ENCODE measurements around the gene PLXNA4. TPM values are rescaled to one million over a fixed set of nuclear protein-coding genes. Genes with fewer than 3 reads are reported as not detected.

The PLXNA4 gene
- total and polyA plus RNA-seq, 3 donors from 2014 or later = 3.4 to 5.5 (median 3.8) TPM

DNA sequence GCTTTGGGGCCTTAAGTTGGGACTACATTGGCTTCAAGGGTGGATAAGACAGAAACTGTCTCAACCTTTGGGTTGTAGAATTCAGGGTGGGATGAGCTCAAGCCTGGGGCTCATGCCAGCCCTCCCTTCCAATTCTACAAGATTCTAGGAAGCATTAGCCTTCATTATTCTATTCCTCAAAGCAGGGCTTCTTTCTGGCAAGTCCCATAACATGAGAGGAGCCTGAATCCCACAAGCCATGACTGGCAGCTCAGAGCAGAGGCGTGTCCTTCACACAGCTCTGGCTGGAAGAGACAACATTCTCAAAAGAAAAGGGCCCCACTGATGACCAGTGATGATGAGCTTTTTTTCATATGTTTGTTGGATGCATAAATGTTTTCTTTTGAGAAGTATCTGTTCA lies 187.6 kb downstream of the PLXNA4 start:
- Histone ChIP-seq H3K4me1 (peaks cover 3% of the 10 kb centered on the region), H3K4me3 (no peak overlapping the region), H3K36me3 (ENCODE audit: low read depth, missing control alignments) (no peaks in the 10 kb centered on the region), H3K9me3 (no peaks in the 10 kb centered on the region), H3K27ac (no peak overlapping the region), H3K27me3 (no peaks in the 10 kb centered on the region)
- TF ChIP-seq CTCF (IDR thresholded peaks at IDR 0.05) (no peak), POLR2A (IDR thresholded peaks at IDR 0.05) (no peak)
- intact Hi-C loops (cut with DNase I; ENCODE audit: low total_unique reads) = no loop called here
- WGBS, 2 donors = 86 to 93% methylated on average over 1 of the region's 1 CpG
- no peak for DNase-seq

DNA sequence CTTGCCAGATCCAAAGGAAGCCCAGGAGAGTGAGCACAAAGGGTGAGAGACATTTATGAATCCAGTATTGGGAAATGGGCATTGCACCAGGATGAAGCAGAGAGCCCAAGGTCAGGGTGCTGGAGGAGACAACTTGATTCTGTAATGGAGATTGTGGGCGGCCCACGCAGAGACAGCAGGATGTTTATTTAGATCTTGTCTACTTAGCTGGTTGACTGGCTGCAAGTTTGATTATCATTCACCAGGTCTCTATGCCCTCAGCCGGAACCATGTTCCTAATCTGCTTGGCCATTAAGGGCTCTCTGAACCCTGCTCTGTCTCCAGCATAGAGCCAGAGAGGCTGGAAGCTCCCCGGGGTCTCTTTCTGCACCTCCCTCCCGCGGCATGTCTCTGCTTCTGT lies 188.7 kb downstream of the PLXNA4 start:
- TF ChIP-seq CTCF (IDR thresholded peaks at IDR 0.05) (no peak), POLR2A (IDR thresholded peaks at IDR 0.05) (no peak)
- Histone ChIP-seq H3K27me3 (no peaks in the 10 kb centered on the region), H3K4me3 (no peak overlapping the region), H3K4me1 (peaks cover 3% of the 10 kb centered on the region), H3K36me3 (ENCODE audit: low read depth, missing control alignments) (no peaks in the 10 kb centered on the region), H3K9me3 (no peaks in the 10 kb centered on the region), H3K27ac (no peak overlapping the region)
- intact Hi-C loops (cut with DNase I; ENCODE audit: low total_unique reads) = no loop called here
- DNase-seq = no peak
- 79 to 88% methylated on average over 6 of the region's 6 CpGs for WGBS, 2 donors

DNA sequence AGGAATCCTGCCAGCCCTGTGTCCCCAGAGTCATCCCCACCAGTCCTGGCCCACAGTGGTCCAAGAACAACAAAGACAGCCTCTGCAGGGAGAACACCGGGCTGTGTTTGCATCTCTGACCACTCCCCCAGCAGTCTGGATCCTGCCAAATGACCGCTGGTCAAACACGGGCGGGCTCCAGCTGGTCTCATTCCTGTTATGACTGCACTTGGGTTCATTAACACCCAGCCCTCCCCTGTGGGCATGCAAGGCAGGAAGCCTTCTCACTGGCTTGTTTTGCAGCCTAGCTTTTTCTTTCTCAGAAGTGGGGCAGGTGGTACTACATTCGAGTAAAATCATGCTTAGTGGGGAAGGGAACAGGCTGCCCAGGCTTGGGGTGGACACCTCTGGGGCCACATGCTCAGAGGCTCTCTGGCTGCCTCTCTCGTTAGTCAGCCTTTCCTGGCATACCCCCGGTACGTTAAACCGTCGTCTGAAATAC lies 190.0 kb downstream of the PLXNA4 start:
- H3K4me3 ChIP-seq = no peak overlapping the region
- no peak for TF ChIP-seq POLR2A (IDR thresholded peaks at IDR 0.05)
- TF ChIP-seq CTCF (IDR thresholded peaks at IDR 0.05) = no peak
- H3K27ac ChIP-seq = no peak overlapping the region
- WGBS, 2 donors = 44 to 54% methylated on average over 9 to 10 of the region's 10 CpGs
- DNase-seq = peak; percentile 39
- intact Hi-C loops (cut with DNase I; ENCODE audit: low total_unique reads) = no loop called here
- no peaks in the 10 kb centered on the region for H3K36me3 ChIP-seq (ENCODE audit: low read depth, missing control alignments)
- peaks cover 8% of the 10 kb centered on the region for H3K4me1 ChIP-seq
- no peaks in the 10 kb centered on the region for H3K9me3 ChIP-seq
- H3K27me3 ChIP-seq = no peaks in the 10 kb centered on the region

- H3K36me3 ChIP-seq (ENCODE audit: low read depth, missing control alignments) = no peaks in the 10 kb centered on the region
- DNase-seq = no peak
- peaks cover 20% of the 10 kb centered on the region for H3K4me1 ChIP-seq
- intact Hi-C loops (cut with DNase I; ENCODE audit: low total_unique reads) = no loop called here
- H3K9me3 ChIP-seq = no peaks in the 10 kb centered on the region
- no peak overlapping the region for H3K4me3 ChIP-seq
- TF ChIP-seq CTCF (IDR thresholded peaks at IDR 0.05) (no peak), POLR2A (IDR thresholded peaks at IDR 0.05) (no peak)
- H3K27me3 ChIP-seq = no peaks in the 10 kb centered on the region
- WGBS, 2 donors = 94 to 98% methylated on average over 2 of the region's 2 CpGs
- H3K27ac ChIP-seq = no peak overlapping the region
These were observed 192.3 kb downstream of the PLXNA4 start for GRCh38 chr7:132383962-132384361.

GRCh38 chr7:132381742-132382472 lies 194.4 kb downstream of the PLXNA4 start:
- 55 to 65% methylated on average over 9 of the region's 9 CpGs for WGBS, 2 donors
- DNase-seq = no peak
- peaks cover 30% of the 10 kb centered on the region for H3K4me1 ChIP-seq

More at GRCh38 chr7:132381742-132382472, 194.4 kb downstream of the PLXNA4 start:
- H3K27ac ChIP-seq = no peak overlapping the region
- H3K27me3 ChIP-seq = no peaks in the 10 kb centered on the region
- H3K4me3 ChIP-seq = no peak overlapping the region
- intact Hi-C loops (cut with DNase I; ENCODE audit: low total_unique reads) = no loop called here
- no peak for TF ChIP-seq CTCF (IDR thresholded peaks at IDR 0.05)
- no peak for TF ChIP-seq POLR2A (IDR thresholded peaks at IDR 0.05)
- H3K9me3 ChIP-seq = no peaks in the 10 kb centered on the region
- H3K36me3 ChIP-seq (ENCODE audit: low read depth, missing control alignments) = no peaks in the 10 kb centered on the region
